ENCODE results near the gene STAMBP. TPM values are rescaled to one million over a fixed set of nuclear protein-coding genes. Genes with fewer than 3 reads are reported as not detected.
"Not testable (repeated sequence)": the region's sequence is repeated elsewhere in the genome, so short reads cannot be mapped to it uniquely, and the experiment has no call there.

STAMBP gene
- polyA plus RNA-seq, 3 donors, result 26.0 to 40.8 (median 40.7) TPM

- peaks cover 23% of the 10 kb centered on the region for H3K79me2 ChIP-seq (ENCODE audit: insufficient read depth, low read length)
- H3K9me3 Mint-ChIP-seq, result no peaks in the 10 kb centered on the region
- peaks cover 12 to 20% of the 10 kb centered on the region in 2 donors for H3K36me3 ChIP-seq (replicated peaks in 1 of 2; ENCODE audit: control insufficient read depth in 1 of 2, insufficient read depth in 2 of 2, low read length in 2 of 2)
- peak overlapping the region in 2 of 3 experiments; percentile 91 to 98 for H3K4me3 ChIP-seq (replicated peaks in 1 of 3; ENCODE audit: low read depth in 2 of 3, low read length in 3 of 3)
- intact Hi-C loops (cut with micrococcal nuclease), result no loop called here
- TF ChIP-seq CTCF (IDR thresholded peaks at IDR 0.05), result peak; percentile 52
- peaks cover 8 to 18% of the 10 kb centered on the region in 2 donors for H3K4me1 ChIP-seq (ENCODE audit: control insufficient read depth in 1 of 2, insufficient read depth in 2 of 2, low read length in 2 of 2)
- H2AFZ ChIP-seq (ENCODE audit: insufficient read depth, low read depth, low read length, poor library complexity, severe bottlenecking), result no peak overlapping the region
- H4K20me1 ChIP-seq (ENCODE audit: insufficient read depth, low read length), result no peaks in the 10 kb centered on the region
- H3K4me1 Mint-ChIP-seq, result peaks cover 16% of the 10 kb centered on the region
- H3K9ac ChIP-seq (ENCODE audit: insufficient read depth, low read length, poor library complexity, severe bottlenecking), result peak overlapping the region; percentile 89
- 0% methylated on average over 1 of the region's 7 CpGs for WGBS (ENCODE audit: insufficient coverage)
- H3K27ac Mint-ChIP-seq, result peak overlapping the region in 2 of 7 donors; percentile 96
- H3K27ac ChIP-seq (ENCODE audit: low read depth in 1 of 2, low read length in 2 of 2), result peak overlapping the region; percentile 77 to 95
- H3K9me3 ChIP-seq (replicated peaks in 1 of 2; ENCODE audit: control insufficient read depth in 1 of 2, insufficient read depth in 1 of 2, low read length in 2 of 2), result no peaks in the 10 kb centered on the region
- peaks cover 0 to 2% (median 0%) of the 10 kb centered on the region in 3 donors for H3K27me3 Mint-ChIP-seq (ENCODE audit: low read depth in 3 of 3)
- DNase-seq, result no peak
- peak overlapping the region; percentile 78 for H3K4me2 ChIP-seq (replicated peaks; ENCODE audit: extremely low read depth, low read length, poor library complexity, severe bottlenecking)
- H3K27me3 ChIP-seq (ENCODE audit: control insufficient read depth in 2 of 2, insufficient read depth in 2 of 2, low read length in 2 of 2), result no peaks in the 10 kb centered on the region
- peaks cover 17 to 23% of the 10 kb centered on the region in 2 donors for H3K36me3 Mint-ChIP-seq
- H3K4me3 Mint-ChIP-seq, result peak overlapping the region; percentile 98 to 100
Measured at GRCh38 chr2:73780237-73780582, 48.6 kb upstream of the STAMBP start.

DNA sequence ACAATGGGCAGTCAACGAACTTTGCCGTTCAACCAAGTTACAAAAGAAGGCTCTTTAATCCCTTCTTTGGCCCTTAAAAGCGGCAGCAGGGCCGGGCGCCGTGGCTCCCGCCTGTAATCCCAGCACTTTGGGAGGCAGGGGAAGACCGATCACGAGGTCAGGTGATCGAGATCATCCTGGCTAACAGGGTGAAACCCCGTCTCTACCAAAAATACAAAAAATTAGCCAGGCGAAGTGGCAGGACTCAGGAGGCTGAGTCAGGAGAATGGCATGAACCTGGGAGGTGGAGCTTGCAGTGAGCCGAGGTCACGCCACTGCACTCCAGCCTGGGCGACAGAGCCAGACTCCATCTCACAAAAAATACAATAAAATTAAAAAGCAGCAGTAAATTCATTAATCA is 45.4 kb upstream of the STAMBP start:
- Histone ChIP-seq H3K79me2 (ENCODE audit: insufficient read depth, low read length) (peaks cover 16% of the 10 kb centered on the region), H3K4me1 (ENCODE audit: control insufficient read depth in 1 of 2, insufficient read depth in 2 of 2, low read length in 2 of 2) (peaks cover 8 to 15% of the 10 kb centered on the region in 2 donors)
- H3K36me3 Mint-ChIP-seq; intact Hi-C loops (cut with micrococcal nuclease); H4K20me1 ChIP-seq (ENCODE audit: insufficient read depth, low read length); H3K9ac ChIP-seq (ENCODE audit: insufficient read depth, low read length, poor library complexity, severe bottlenecking); H3K9me3 Mint-ChIP-seq; H3K4me3 ChIP-seq (replicated peaks in 1 of 3; ENCODE audit: low read depth in 2 of 3, low read length in 3 of 3); H3K27me3 Mint-ChIP-seq (ENCODE audit: low read depth in 3 of 3); H3K4me1 Mint-ChIP-seq; H3K4me2 ChIP-seq (replicated peaks; ENCODE audit: extremely low read depth, low read length, poor library complexity, severe bottlenecking); H3K27ac ChIP-seq (ENCODE audit: low read depth in 1 of 2, low read length in 2 of 2); H2AFZ ChIP-seq (ENCODE audit: insufficient read depth, low read depth, low read length, poor library complexity, severe bottlenecking); H3K27me3 ChIP-seq (ENCODE audit: control insufficient read depth in 2 of 2, insufficient read depth in 2 of 2, low read length in 2 of 2); H3K27ac Mint-ChIP-seq; H3K4me3 Mint-ChIP-seq; H3K36me3 ChIP-seq (replicated peaks in 1 of 2; ENCODE audit: control insufficient read depth in 1 of 2, insufficient read depth in 2 of 2, low read length in 2 of 2); H3K9me3 ChIP-seq (replicated peaks in 1 of 2; ENCODE audit: control insufficient read depth in 1 of 2, insufficient read depth in 1 of 2, low read length in 2 of 2); DNase-seq: not testable (repeated sequence)
- 91% methylated on average over 4 of the region's 15 CpGs for WGBS (ENCODE audit: insufficient coverage)

GRCh38 chr2:73783883-73784282 is 44.9 kb upstream of the STAMBP start, which contains the start of gene C2orf78:
Gene C2orf78 (plus strand): TSS chr2:73784183. CDS start chr2:73784310, 127 bp downstream.
- DNase-seq; H3K27ac ChIP-seq (ENCODE audit: low read depth in 1 of 2, low read length in 2 of 2); H4K20me1 ChIP-seq (ENCODE audit: insufficient read depth, low read length); intact Hi-C loops (cut with micrococcal nuclease); H3K9me3 ChIP-seq (replicated peaks in 1 of 2; ENCODE audit: control insufficient read depth in 1 of 2, insufficient read depth in 1 of 2, low read length in 2 of 2); H3K4me3 Mint-ChIP-seq; H3K9me3 Mint-ChIP-seq; H3K27me3 ChIP-seq (ENCODE audit: control insufficient read depth in 2 of 2, insufficient read depth in 2 of 2, low read length in 2 of 2); H3K36me3 ChIP-seq (replicated peaks in 1 of 2; ENCODE audit: control insufficient read depth in 1 of 2, insufficient read depth in 2 of 2, low read length in 2 of 2); H3K4me3 ChIP-seq (replicated peaks in 1 of 3; ENCODE audit: low read depth in 2 of 3, low read length in 3 of 3); H3K27ac Mint-ChIP-seq; H3K27me3 Mint-ChIP-seq (ENCODE audit: low read depth in 3 of 3); H2AFZ ChIP-seq (ENCODE audit: insufficient read depth, low read depth, low read length, poor library complexity, severe bottlenecking); H3K4me1 Mint-ChIP-seq; H3K36me3 Mint-ChIP-seq; H3K4me2 ChIP-seq (replicated peaks; ENCODE audit: extremely low read depth, low read length, poor library complexity, severe bottlenecking); H3K9ac ChIP-seq (ENCODE audit: insufficient read depth, low read length, poor library complexity, severe bottlenecking): not testable (repeated sequence)
- Histone ChIP-seq H3K4me1 (ENCODE audit: control insufficient read depth in 1 of 2, insufficient read depth in 2 of 2, low read length in 2 of 2) (peaks cover 5 to 11% of the 10 kb centered on the region in 2 donors), H3K79me2 (ENCODE audit: insufficient read depth, low read length) (peaks cover 11% of the 10 kb centered on the region)
- WGBS (ENCODE audit: insufficient coverage), result no CpG with 5 or more reads among the region's 3 CpGs
